DOHH2 (cell line): ENCODE data around the gene GPATCH2.
"Not testable (repeated sequence)": the region's sequence is repeated elsewhere in the genome, so short reads cannot be mapped to it uniquely, and the experiment has no call there.

ENCODE experiments used
- H3F3A ChIP-seq: fragments of 200-600 bp; sonication (generic), shearing (Covaris generic); 2 replicates; pipeline ENCODE4 v1.6.0; 2016; ENCODE audit warnings: antibody characterized with exemption, mild to moderate bottlenecking; ENCODE audit not compliant: control insufficient read depth, insufficient read depth
- H3K27ac ChIP-seq: fragments of 200-600 bp; sonication (generic); 2 replicates; pipeline ENCODE4 v1.5.1; 2014; ENCODE audit warnings: low read depth, mild to moderate bottlenecking, low read length, moderate library complexity
- H3K27me3 ChIP-seq: fragments of 200-600 bp; sonication (generic); 2 replicates; pipeline ENCODE4 v1.6.1; 2014; ENCODE audit warnings: mild to moderate bottlenecking, low read length, mixed read lengths; ENCODE audit not compliant: control insufficient read depth
- H3K36me3 ChIP-seq: fragments of 200-600 bp; sonication (generic); 2 replicates; pipeline ENCODE4 v1.6.1; 2014; ENCODE audit warnings: mild to moderate bottlenecking, low read length, moderate library complexity, mixed read lengths; ENCODE audit not compliant: control insufficient read depth
- H3K4me1 ChIP-seq: fragments of 200-600 bp; sonication (generic); 2 replicates; pipeline ENCODE4 v1.6.1; 2014; ENCODE audit warnings: mild to moderate bottlenecking, low read length, mixed read lengths; ENCODE audit not compliant: control insufficient read depth
- H3K4me2 ChIP-seq: fragments of 200-600 bp; sonication (generic); 2 replicates; pipeline ENCODE4 v1.6.0; 2014; ENCODE audit warnings: mild to moderate bottlenecking, low read length, moderate library complexity
- H3K4me3 ChIP-seq: fragments of 200-600 bp; sonication (generic); 2 replicates; pipeline ENCODE4 v1.5.1; 2014; ENCODE audit warnings: mild to moderate bottlenecking, low read length, mixed read lengths
- H3K79me2 ChIP-seq: fragments of 200-600 bp; sonication (generic); 2 replicates; pipeline ENCODE4 v1.6.1; 2014; ENCODE audit warnings: mild to moderate bottlenecking, low read length, mixed read lengths; ENCODE audit not compliant: control insufficient read depth
- H3K9me2 ChIP-seq: fragments of 200-600 bp; sonication (generic); replicated peaks from 2 replicates; pipeline ENCODE4 v1.6.1; 2014; ENCODE audit warnings: mild to moderate bottlenecking, low read length, mixed read lengths; ENCODE audit not compliant: control insufficient read depth
- H3K9me3 ChIP-seq: fragments of 200-600 bp; sonication (generic); 2 replicates; pipeline ENCODE4 v1.6.1; 2014; ENCODE audit warnings: antibody characterized with exemption, low read length, mixed read lengths; ENCODE audit not compliant: control insufficient read depth, insufficient read depth
- H4K20me1 ChIP-seq: fragments of 200-600 bp; sonication (generic); 2 replicates; pipeline ENCODE4 v1.6.0; 2014; ENCODE audit warnings: low read depth, mild to moderate bottlenecking, antibody characterized with exemption, low read length, moderate library complexity; ENCODE audit not compliant: control insufficient read depth, insufficient read depth
- EZH2phosphoT487 ChIP-seq: fragments of 200-600 bp; sonication (generic); IDR thresholded peaks from 2 replicates; pipeline ENCODE4 v1.6.1; 2017; ENCODE audit warnings: borderline replicate concordance, mild to moderate bottlenecking, antibody characterized with exemption, low read length, moderate library complexity, mixed read lengths
- TF ChIP-seq, protein P1 (sequence below): fragments of 200-600 bp; sonication (generic); IDR thresholded peaks from one replicate; pipeline ENCODE4 v1.5.1; 2014; ENCODE audit warnings: antibody characterized with exemption, mild to moderate bottlenecking, low read depth, low read length; ENCODE audit not compliant: poor library complexity, severe bottlenecking

Gene GPATCH2

DNA sequence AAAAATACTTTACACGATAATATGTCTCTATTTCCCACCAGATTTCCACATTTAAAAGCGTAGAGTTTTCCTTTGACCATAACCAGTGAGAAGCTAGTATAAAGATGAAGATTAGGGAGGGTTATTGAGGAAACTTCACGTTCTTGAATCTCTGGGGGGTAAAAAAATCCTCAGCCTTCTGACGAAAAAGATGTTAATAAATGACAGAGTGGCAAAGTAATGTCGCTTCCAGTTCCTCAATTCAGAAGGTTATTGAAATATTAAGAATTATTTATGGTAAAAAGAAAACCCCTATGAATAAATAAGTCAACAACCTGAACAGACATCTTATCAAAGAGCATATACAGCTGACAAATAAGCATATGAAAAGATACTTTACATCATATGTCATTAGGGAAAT lies 241.0 kb downstream of the GPATCH2 start:
- Histone ChIP-seq H3K4me1 (no peaks in the 10 kb centered on the region), H3K79me2 (no peaks in the 10 kb centered on the region), H3K36me3 (no peaks in the 10 kb centered on the region), H3K27me3 (no peaks in the 10 kb centered on the region), H3K4me2 (no peak overlapping the region), H3K4me3 (no peak overlapping the region), H3K9me3 (no peaks in the 10 kb centered on the region), H3F3A (no peaks in the 10 kb centered on the region), H4K20me1 (no peaks in the 10 kb centered on the region), H3K27ac (no peak overlapping the region), H3K9me2 (no peaks in the 10 kb centered on the region)
- TF ChIP-seq, protein P1, sequence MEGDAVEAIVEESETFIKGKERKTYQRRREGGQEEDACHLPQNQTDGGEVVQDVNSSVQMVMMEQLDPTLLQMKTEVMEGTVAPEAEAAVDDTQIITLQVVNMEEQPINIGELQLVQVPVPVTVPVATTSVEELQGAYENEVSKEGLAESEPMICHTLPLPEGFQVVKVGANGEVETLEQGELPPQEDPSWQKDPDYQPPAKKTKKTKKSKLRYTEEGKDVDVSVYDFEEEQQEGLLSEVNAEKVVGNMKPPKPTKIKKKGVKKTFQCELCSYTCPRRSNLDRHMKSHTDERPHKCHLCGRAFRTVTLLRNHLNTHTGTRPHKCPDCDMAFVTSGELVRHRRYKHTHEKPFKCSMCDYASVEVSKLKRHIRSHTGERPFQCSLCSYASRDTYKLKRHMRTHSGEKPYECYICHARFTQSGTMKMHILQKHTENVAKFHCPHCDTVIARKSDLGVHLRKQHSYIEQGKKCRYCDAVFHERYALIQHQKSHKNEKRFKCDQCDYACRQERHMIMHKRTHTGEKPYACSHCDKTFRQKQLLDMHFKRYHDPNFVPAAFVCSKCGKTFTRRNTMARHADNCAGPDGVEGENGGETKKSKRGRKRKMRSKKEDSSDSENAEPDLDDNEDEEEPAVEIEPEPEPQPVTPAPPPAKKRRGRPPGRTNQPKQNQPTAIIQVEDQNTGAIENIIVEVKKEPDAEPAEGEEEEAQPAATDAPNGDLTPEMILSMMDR: no peak
- TF ChIP-seq EZH2phosphoT487: no peak

DNA sequence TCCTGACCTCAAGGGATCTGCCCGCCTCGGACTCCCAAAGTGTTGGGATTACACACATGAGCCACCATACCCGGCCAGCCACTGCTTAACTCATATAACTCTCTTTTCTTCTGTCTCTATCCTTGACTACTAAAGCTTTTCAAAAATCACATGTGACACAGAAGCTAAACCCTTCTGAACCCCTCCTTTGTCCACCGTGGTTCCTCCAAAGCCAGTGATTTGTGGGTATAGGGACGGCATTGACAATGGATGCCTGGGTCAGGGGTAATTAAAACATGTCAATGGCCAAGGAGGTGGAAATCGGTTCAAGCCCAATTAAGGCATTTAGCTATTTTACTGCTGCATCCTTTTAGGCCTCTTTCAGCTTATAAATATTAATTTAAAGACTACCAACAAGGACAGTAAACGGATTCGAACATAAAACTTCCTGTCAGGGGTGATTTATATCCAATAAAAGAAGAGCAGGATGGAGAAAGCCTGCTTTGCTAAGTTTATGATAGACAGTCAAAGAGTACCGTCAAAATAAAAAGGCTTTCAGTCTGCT lies 242.3 kb downstream of the GPATCH2 start:
- no peaks in the 10 kb centered on the region for H3K27me3 ChIP-seq
- no peak overlapping the region for H3K4me3 ChIP-seq
- H3K9me3 ChIP-seq: no peaks in the 10 kb centered on the region
- no peak overlapping the region for H3K4me2 ChIP-seq
- no peaks in the 10 kb centered on the region for H4K20me1 ChIP-seq
- no peaks in the 10 kb centered on the region for H3K4me1 ChIP-seq
- H3K9me2 ChIP-seq: no peaks in the 10 kb centered on the region
- H3F3A ChIP-seq: no peaks in the 10 kb centered on the region
- no peaks in the 10 kb centered on the region for H3K79me2 ChIP-seq
- no peak for TF ChIP-seq EZH2phosphoT487
- TF ChIP-seq, protein P1: no peak
- no peaks in the 10 kb centered on the region for H3K36me3 ChIP-seq
- H3K27ac ChIP-seq: no peak overlapping the region

DNA sequence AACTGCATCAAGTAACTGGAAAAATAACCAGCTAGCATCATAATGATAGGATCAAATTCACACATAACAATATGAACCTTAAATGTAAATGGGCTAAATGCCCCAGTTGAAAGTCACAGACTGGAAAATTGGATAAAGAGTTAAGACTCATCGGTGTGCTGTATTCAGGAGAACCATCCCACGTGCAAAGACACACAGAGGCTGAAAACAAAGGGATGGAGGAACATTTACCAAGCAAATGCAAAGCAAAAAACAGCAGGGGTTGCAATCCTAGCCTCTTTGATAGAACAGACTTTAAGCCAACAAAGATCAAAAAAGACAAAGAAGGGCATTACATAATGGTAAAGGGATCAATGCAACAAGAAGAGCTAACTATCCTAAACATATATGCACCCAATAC lies 249.1 kb downstream of the GPATCH2 start:
- H3K4me3 ChIP-seq, H3K27me3 ChIP-seq, H3K27ac ChIP-seq, H3F3A ChIP-seq, H3K9me3 ChIP-seq, H3K36me3 ChIP-seq, H3K4me2 ChIP-seq, H3K9me2 ChIP-seq, H4K20me1 ChIP-seq, H3K79me2 ChIP-seq, H3K4me1 ChIP-seq: not testable (repeated sequence)

DNA sequence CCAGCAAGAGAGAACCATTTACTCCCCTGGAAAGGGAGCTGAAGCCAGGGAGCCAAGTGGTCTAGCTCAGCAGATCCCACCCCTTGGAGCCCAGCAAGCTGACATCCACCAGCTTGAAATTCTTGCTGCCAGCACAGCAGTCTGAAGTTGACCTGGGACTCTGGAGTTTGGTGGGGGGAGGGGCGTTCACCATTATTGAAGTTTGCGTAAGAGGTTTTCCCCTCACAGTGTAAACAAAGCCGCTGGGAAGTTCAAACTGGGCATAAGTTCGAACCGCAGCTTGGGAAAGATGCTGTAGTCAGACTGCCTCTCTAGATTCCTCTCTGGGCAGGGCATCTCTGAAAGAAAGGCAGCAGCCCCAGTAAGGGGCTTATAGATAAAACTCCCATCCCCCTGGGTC lies 251.1 kb downstream of the GPATCH2 start:
- H3K9me3 ChIP-seq, H3K27me3 ChIP-seq, H3K4me1 ChIP-seq, H3K4me2 ChIP-seq, H3K27ac ChIP-seq, H3F3A ChIP-seq, H3K4me3 ChIP-seq, H3K79me2 ChIP-seq, H4K20me1 ChIP-seq, H3K36me3 ChIP-seq, H3K9me2 ChIP-seq: not testable (repeated sequence)
